ENCODE results near the gene WDR47. TPM values are rescaled to one million over a fixed set of nuclear protein-coding genes. Genes with fewer than 3 reads are reported as not detected.

WDR47 gene
- total and polyA plus RNA-seq, 4 donors, result 3.1 to 17.7 (median 11.2) TPM

GRCh38 chr1:108976658-108977057 is 65.2 kb downstream of the WDR47 start:
- Histone ChIP-seq H3K9ac (ENCODE audit: insufficient read depth in 1 of 2, low read length in 2 of 2) (no peak overlapping the region), H3K27ac (ENCODE audit: low read depth in 1 of 2, low read length in 1 of 2) (no peak overlapping the region), H3K4me3 (no peak overlapping the region), H3K27me3 (ENCODE audit: control insufficient read depth in 3 of 3, insufficient read depth in 3 of 3, low read length in 2 of 3) (no peaks in the 10 kb centered on the region), H3K9me3 (ENCODE audit: control insufficient read depth in 4 of 4, insufficient read depth in 3 of 4, low read length in 3 of 4) (no peaks in the 10 kb centered on the region), H3K36me3 (ENCODE audit: control insufficient read depth in 4 of 4, insufficient read depth in 4 of 4, low read length in 4 of 4) (peaks cover 0 to 13% (median 6%) of the 10 kb centered on the region in 4 donors), H3K4me1 (ENCODE audit: control insufficient read depth in 5 of 5, insufficient read depth in 5 of 5, low read length in 5 of 5) (no peaks in the 10 kb centered on the region)
- no peak for ATAC-seq (ENCODE audit: insufficient read depth, low FRiP score)
- TF ChIP-seq CTCF (IDR thresholded peaks at IDR 0.05; ENCODE audit: control extremely low read depth, extremely low read depth), result no peak
- no peak for DNase-seq
- 86 to 91% methylated on average over 4 of the region's 4 CpGs for WGBS, 2 donors

DNA sequence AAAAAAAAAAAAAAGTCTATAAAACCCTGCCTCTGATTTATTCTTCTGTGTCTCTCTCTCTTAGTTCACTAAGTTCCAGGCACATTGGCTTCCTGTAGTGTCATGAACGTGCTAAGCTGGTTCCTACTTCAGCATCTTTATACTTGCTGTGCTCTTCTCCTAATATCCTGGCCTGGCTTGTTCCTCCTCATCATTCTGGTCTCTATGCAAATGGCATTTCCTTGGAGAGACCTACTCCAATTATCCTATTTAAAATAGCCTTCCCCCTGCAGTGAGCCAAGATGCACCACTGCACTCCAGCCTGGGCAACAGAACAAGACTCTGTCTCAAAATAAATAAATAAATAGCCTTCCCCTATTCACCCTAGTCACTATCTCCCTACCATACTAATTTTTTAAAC is 69.0 kb downstream of the WDR47 start:
- H3K9ac ChIP-seq (ENCODE audit: insufficient read depth in 1 of 2, low read length in 2 of 2), result no peak overlapping the region
- WGBS, 2 donors, result 89 to 96% methylated on average over 1 of the region's 1 CpG
- ATAC-seq (ENCODE audit: insufficient read depth, low FRiP score), result no peak
- H3K9me3 ChIP-seq (ENCODE audit: control insufficient read depth in 4 of 4, insufficient read depth in 3 of 4, low read length in 3 of 4), result no peaks in the 10 kb centered on the region
- no peaks in the 10 kb centered on the region for H3K4me1 ChIP-seq (ENCODE audit: control insufficient read depth in 5 of 5, insufficient read depth in 5 of 5, low read length in 5 of 5)
- no peak overlapping the region for H3K4me3 ChIP-seq
- no peak overlapping the region for H3K27ac ChIP-seq (ENCODE audit: low read depth in 1 of 2, low read length in 1 of 2)
- DNase-seq, result no peak
- no peak for TF ChIP-seq CTCF (IDR thresholded peaks at IDR 0.05; ENCODE audit: control extremely low read depth, extremely low read depth)
- H3K36me3 ChIP-seq (ENCODE audit: control insufficient read depth in 4 of 4, insufficient read depth in 4 of 4, low read length in 4 of 4), result peaks cover 5 to 12% (median 10%) of the 10 kb centered on the region in 4 donors
- no peaks in the 10 kb centered on the region for H3K27me3 ChIP-seq (ENCODE audit: control insufficient read depth in 3 of 3, insufficient read depth in 3 of 3, low read length in 2 of 3)

GRCh38 chr1:108969346-108969745 is 72.6 kb downstream of the WDR47 start:
- Histone ChIP-seq H3K27me3 (ENCODE audit: control insufficient read depth in 3 of 3, insufficient read depth in 3 of 3, low read length in 2 of 3) (no peaks in the 10 kb centered on the region), H3K4me1 (ENCODE audit: control insufficient read depth in 5 of 5, insufficient read depth in 5 of 5, low read length in 5 of 5) (no peaks in the 10 kb centered on the region), H3K4me3 (no peak overlapping the region), H3K9ac (ENCODE audit: insufficient read depth in 1 of 2, low read length in 2 of 2) (no peak overlapping the region), H3K36me3 (ENCODE audit: control insufficient read depth in 4 of 4, insufficient read depth in 4 of 4, low read length in 4 of 4) (peaks cover 5 to 7% (median 6%) of the 10 kb centered on the region in 4 donors), H3K9me3 (ENCODE audit: control insufficient read depth in 4 of 4, insufficient read depth in 3 of 4, low read length in 3 of 4) (no peaks in the 10 kb centered on the region), H3K27ac (ENCODE audit: low read depth in 1 of 2, low read length in 1 of 2) (no peak overlapping the region)
- TF ChIP-seq CTCF (IDR thresholded peaks at IDR 0.05; ENCODE audit: control extremely low read depth, extremely low read depth), result no peak
- DNase-seq (no peak), ATAC-seq (ENCODE audit: insufficient read depth, low FRiP score) (no peak)

DNA sequence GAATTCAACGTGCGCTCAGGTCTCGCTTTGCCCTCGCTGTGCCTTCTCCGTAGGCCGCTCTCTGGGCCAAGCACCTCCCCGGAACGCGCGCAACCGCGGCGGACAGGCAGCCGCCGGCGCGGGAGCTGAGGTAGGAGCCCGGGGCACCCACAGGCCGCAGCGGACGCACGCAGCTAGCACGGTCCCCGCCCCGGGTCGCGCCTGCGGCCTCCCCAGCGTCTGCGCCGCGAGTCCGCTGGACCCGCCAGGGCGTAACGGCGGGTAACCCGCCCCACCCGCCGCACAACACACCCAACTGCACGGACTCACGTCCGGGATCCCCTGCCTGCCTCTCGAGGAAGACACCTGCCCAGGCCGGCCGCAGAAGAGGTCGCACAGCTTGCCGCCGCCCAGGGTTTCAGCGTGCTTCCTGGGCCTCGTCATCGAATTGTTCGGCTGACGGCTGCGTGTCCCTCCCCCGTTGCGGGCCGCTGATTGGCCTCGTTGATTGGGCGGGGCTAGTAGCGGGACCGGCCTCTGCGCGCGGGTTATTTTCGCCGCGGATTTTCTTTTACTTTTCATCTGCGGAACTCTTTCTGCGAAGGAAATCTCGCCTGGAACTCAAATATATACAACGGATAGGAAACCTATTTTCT is 78.7 kb downstream of the WDR47 start, which contains the start of gene CLCC1:
TSS of gene CLCC1 (minus strand) at position 433 of the 635 bp plus-strand sequence. CDS start 13,047 bp downstream, outside the sequence.
- Histone ChIP-seq H3K36me3 (ENCODE audit: control insufficient read depth in 4 of 4, insufficient read depth in 4 of 4, low read length in 4 of 4) (peaks cover 0 to 4% (median 0%) of the 10 kb centered on the region in 4 donors), H3K27me3 (ENCODE audit: control insufficient read depth in 3 of 3, insufficient read depth in 3 of 3, low read length in 2 of 3) (no peaks in the 10 kb centered on the region), H3K4me1 (ENCODE audit: control insufficient read depth in 5 of 5, insufficient read depth in 5 of 5, low read length in 5 of 5) (peaks cover 0 to 9% (median 3%) of the 10 kb centered on the region in 5 donors), H3K4me3 (peak within 1 kb of the TSS; percentile 83), H3K27ac (ENCODE audit: low read depth in 1 of 2, low read length in 1 of 2) (peak within 1 kb of the TSS; percentile 99), H3K9me3 (ENCODE audit: control insufficient read depth in 4 of 4, insufficient read depth in 3 of 4, low read length in 3 of 4) (no peaks in the 10 kb centered on the region), H3K9ac (ENCODE audit: insufficient read depth in 1 of 2, low read length in 2 of 2) (peak within 1 kb of the TSS; percentile 82 to 87)
- WGBS, 2 donors, result 0% methylated on average over 61 to 72 of the region's 72 CpGs
- peak; percentile 94 for DNase-seq
- peak; percentile 98 for ATAC-seq (ENCODE audit: insufficient read depth, low FRiP score)
- no peak for TF ChIP-seq CTCF (IDR thresholded peaks at IDR 0.05; ENCODE audit: control extremely low read depth, extremely low read depth)

Data from lung (tissue), 12 donors.